ENCODE data around the gene CADPS.

CADPS gene

DNA sequence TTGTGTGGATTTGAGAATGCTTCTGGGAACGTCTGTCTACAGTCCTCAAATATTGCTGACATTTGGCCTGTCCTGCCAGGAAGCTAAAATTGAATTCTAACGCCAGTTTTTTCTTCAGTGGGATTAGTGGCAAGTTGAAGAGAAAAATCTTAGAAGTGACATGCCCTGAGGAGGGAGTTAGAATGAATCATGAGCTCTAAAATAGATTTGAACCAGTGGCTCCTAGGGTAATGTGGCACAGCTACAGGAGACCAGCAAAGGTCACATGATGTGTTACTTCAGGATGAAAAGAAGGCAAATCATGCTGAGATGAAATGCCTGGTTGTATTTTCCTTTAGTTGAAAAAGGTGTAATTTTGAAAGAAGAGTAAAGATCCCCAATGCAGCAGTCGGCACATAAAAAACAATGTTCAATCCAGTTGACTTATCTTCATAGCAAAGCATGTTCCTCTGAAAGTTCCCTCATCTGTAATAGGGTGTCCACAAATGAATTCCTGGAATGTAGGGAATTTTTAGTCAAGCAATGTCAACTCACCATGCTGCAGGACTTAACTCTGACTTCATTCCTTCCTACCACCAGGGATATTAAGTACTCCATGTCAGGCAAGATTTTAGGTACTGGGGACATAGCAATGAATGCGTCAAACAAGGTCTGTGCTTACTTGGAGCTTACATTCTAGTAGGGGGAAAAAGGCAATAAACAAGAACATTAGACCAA is 171.6 kb downstream of the CADPS start:
- TF ChIP-seq, protein P1, sequence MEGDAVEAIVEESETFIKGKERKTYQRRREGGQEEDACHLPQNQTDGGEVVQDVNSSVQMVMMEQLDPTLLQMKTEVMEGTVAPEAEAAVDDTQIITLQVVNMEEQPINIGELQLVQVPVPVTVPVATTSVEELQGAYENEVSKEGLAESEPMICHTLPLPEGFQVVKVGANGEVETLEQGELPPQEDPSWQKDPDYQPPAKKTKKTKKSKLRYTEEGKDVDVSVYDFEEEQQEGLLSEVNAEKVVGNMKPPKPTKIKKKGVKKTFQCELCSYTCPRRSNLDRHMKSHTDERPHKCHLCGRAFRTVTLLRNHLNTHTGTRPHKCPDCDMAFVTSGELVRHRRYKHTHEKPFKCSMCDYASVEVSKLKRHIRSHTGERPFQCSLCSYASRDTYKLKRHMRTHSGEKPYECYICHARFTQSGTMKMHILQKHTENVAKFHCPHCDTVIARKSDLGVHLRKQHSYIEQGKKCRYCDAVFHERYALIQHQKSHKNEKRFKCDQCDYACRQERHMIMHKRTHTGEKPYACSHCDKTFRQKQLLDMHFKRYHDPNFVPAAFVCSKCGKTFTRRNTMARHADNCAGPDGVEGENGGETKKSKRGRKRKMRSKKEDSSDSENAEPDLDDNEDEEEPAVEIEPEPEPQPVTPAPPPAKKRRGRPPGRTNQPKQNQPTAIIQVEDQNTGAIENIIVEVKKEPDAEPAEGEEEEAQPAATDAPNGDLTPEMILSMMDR (conservative IDR thresholded peaks at IDR 0.05; ENCODE audit: low read length): no peak
- H3K4me3 ChIP-seq (ENCODE audit: low read length): no peak overlapping the region
- DNase-seq (ENCODE audit: low read depth): peak; percentile 34

DNA sequence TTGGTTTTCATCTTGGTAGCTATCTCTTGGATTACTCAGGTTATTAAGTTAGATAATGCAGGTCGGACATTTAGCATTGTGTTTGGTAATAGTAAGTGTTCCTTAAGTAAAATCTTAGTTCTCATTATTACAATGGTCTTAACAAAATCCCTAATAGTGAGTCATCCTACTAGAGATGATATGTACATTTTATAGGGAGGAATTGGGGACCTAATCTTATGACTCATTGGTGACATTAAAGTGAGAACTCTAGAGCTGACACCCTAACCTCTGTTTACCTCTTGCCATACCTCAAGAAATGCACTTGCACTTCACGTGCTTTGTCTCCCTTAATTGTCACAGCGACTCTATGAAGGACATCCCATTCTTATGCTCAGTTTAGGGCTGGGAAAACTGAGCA is 174.9 kb downstream of the CADPS start:
- DNase-seq (ENCODE audit: low read depth): no peak
- H3K4me3 ChIP-seq (ENCODE audit: low read length): no peak overlapping the region
- TF ChIP-seq, protein P1 (conservative IDR thresholded peaks at IDR 0.05; ENCODE audit: low read length): no peak

DNA sequence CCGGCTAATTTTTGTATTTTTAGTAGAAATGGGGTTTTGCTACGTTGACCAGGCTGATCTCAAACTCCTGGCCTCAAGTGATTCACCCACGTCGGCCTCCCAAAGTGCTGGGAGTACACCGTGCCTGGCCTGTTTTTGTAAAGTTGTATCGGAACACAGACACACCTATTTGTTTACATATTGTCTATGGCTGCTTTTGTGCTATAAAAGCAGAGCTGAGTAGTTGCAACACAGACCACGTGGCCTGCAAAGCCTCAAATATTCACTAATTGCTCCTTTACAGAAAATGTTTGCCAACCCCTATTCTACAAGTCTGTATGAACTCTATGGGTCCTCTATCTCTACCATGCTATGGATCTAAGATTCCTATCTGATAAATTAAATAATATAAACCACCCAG is 175.5 kb downstream of the CADPS start:
- TF ChIP-seq, protein P1 (conservative IDR thresholded peaks at IDR 0.05; ENCODE audit: low read length): no peak
- H3K4me3 ChIP-seq (ENCODE audit: low read length): no peak overlapping the region
- no peak for DNase-seq (ENCODE audit: low read depth)

DNA sequence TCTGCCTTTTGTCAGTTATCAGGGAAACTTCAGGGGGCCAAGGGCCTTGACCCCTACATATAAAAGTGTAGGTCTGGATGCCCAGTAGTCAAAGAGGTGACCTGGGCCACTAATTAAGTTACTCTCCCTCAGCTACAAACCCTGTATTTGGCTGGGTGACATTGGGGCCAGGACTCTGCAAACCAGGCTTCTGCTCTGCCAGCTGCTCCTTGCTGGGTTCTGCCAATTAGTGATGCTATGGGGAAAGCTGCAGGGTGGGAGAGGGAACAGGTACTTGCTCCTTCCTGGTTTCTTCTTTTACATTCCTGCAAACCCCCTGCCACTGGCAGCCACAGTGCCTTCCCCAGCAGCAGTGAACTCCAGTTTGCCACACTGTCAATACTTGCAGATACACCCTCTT is 179.2 kb downstream of the CADPS start:
- no peak overlapping the region for H3K4me3 ChIP-seq (ENCODE audit: low read length)
- DNase-seq (ENCODE audit: low read depth): no peak
- TF ChIP-seq, protein P1 (conservative IDR thresholded peaks at IDR 0.05; ENCODE audit: low read length): no peak

DNA sequence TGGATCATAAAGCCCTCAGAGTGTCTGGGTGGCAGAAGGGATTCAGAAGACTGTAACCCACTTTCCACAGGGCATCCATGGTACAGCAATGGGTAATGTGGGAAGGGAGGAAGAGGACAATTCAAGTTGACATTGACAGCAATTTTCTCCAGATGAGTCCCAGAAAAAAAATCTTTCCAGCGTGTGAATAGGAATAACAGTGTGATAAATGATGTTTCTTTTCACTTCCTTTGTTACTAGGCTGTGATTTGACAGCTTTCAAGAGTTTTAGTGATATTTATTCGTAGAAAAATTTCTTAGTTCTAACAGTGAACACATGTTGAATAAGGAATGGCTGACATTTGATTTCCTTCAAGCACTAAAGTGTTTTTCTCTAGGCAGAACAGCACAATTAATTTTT is 186.4 kb downstream of the CADPS start:
- TF ChIP-seq, protein P1 (conservative IDR thresholded peaks at IDR 0.05; ENCODE audit: low read length): no peak
- no peak for DNase-seq (ENCODE audit: low read depth)
- H3K4me3 ChIP-seq (ENCODE audit: low read length): no peak overlapping the region

DNA sequence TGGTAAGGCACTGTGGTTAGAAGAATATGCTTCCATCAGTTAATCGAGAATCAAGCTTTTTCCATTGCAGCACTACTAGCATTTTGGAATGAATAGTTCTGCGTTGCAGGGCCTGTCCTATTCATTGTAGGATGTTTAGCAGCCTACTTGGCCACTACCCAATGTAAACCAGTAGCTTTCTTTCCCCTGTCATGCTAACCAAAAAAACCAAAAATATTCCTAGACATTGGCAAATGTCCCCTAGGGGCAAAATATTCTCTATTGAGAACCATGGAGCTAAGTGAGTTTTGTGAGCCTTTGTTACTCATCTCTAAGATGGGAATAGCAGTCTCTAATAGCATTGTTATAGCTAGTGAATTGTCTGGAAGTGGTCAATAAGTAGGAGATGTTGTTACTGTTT is 187.2 kb downstream of the CADPS start:
- TF ChIP-seq, protein P1 (conservative IDR thresholded peaks at IDR 0.05; ENCODE audit: low read length): no peak
- DNase-seq (ENCODE audit: low read depth): peak; percentile 25
- no peak overlapping the region for H3K4me3 ChIP-seq (ENCODE audit: low read length)

DNA sequence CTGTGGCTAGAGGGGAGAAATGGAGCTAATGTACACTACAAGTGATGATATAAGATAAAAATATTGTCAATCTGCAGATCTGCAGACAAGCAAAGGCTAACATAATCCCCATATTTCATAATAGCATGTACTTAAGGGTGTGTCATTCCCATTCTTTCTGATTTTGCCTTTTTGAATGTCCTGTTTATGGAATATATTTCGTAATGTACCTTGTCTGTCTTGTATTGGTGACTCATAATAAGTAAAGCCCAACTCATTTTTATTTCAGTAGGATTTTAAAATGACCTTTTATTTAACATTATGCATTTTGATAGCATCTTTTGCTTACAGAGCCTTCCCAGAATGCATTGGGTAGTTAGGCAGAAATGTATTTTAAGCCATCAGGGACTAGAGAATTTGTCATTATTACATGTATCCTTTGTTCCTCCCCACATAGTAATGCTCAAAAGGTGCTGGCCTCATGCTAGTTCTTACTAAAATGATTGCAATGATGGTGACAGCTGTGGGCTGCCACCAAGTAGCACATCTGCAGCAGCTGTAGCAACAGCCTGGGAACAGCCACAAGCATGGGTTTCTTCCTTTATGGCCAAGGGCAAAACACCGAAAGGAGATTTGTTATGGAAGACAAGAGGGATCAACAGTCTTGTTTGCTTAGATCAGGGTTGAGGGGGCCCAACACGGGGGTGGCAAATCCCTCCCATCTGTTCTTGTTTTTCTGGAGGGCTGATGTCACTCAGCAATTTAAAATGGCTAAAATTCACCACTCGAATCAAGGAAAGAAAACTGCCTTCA is 188.5 kb downstream of the CADPS start:
- TF ChIP-seq, protein P1 (conservative IDR thresholded peaks at IDR 0.05; ENCODE audit: low read length): no peak
- H3K4me3 ChIP-seq (ENCODE audit: low read length): no peak overlapping the region
- peak; percentile 17 for DNase-seq (ENCODE audit: low read depth)

Data from AG10803 (cell line).